Left ventricle myocardium inferior (tissue), 1 donor: Measurements from ENCODE around the gene EIF2S1. TPM values are rescaled to one million over a fixed set of nuclear protein-coding genes. Genes with fewer than 3 reads are reported as not detected.
A peak's percentile ranks its signal among the peaks of the same experiment; 100 is the strongest.

Source experiments
- DNase-seq: peaks from one replicate; pipeline ENCODE4 v3.0.0-alpha.2; 2020
- H3K27ac ChIP-seq: fragments of 200-600 bp; replicated peaks from 2 replicates; pipeline ENCODE4 v1.8.0; 2021
- H3K27me3 ChIP-seq: fragments of 200-600 bp; 2 replicates; pipeline ENCODE4 v1.8.0; 2021; ENCODE audit warnings: low read depth
- H3K36me3 ChIP-seq: fragments of 200-600 bp; 2 replicates; pipeline ENCODE4 v1.8.0; 2021
- H3K4me1 ChIP-seq: fragments of 200-600 bp; 2 replicates; pipeline ENCODE4 v1.8.0; 2021
- H3K4me3 ChIP-seq: fragments of 200-600 bp; 2 replicates; pipeline ENCODE4 v1.8.0; 2021; ENCODE audit warnings: mild to moderate bottlenecking, moderate library complexity
- H3K9me3 ChIP-seq: fragments of 200-600 bp; replicated peaks from 2 replicates; pipeline ENCODE4 v1.8.0; 2021
- intact Hi-C: fragments of 100-400 bp; cut with micrococcal nuclease; formaldehyde crosslinking; loops from one replicate; pipeline ENCODE4 v1.11.0; 2022
- total RNA-seq: library from RNA; stranded (reverse); fragmentation: NEBNext Ultra II Directional; extraction: Animal tissue kit (Norgen Biotek cat#: 25700); gene quantifications from one replicate; pipeline ENCODE4 v1.2.1, GENCODE V29; 2021
- TF ChIP-seq, protein P1 (sequence below): fragments of 200-600 bp; IDR thresholded peaks from 2 replicates; pipeline ENCODE4 v1.8.0; 2021; ENCODE audit warnings: antibody characterized with exemption, mild to moderate bottlenecking, borderline replicate concordance
- donor health status: DM: no; HTN: yes; CAD: no; lungs with severe emphysema.

Gene EIF2S1
- total RNA-seq, 1 donor from 2014 or later = 92.7 TPM

DNA sequence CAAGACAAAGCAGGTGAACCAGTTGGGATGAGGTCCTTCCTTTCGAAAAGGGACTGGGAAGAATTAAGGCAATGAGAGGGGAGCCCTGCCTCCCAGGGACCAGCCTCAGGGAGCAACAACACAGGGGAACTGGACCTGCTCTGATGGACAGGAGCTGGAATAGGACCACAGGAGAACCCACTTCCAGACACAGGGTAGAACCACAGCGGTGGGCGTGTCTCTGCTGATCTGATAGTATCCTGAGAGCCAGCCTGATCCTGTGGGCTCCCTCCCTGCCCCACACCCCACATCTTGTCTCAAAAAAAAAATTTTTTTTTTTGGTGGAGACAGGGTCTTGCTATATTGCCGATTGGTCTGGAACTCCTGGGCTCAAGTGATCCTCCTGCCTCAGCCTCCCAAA, 65.5 kb downstream of the EIF2S1 start:
- H3K4me1 ChIP-seq = peaks cover 15% of the 10 kb centered on the region
- H3K27me3 ChIP-seq = peaks cover 6% of the 10 kb centered on the region
- no peaks in the 10 kb centered on the region for H3K9me3 ChIP-seq
- intact Hi-C loops = loop anchor here (5.0 kb wide), 1 partner anchor 147 kb away; no protein-coding TSS in a partner anchor
- TF ChIP-seq, protein P1, sequence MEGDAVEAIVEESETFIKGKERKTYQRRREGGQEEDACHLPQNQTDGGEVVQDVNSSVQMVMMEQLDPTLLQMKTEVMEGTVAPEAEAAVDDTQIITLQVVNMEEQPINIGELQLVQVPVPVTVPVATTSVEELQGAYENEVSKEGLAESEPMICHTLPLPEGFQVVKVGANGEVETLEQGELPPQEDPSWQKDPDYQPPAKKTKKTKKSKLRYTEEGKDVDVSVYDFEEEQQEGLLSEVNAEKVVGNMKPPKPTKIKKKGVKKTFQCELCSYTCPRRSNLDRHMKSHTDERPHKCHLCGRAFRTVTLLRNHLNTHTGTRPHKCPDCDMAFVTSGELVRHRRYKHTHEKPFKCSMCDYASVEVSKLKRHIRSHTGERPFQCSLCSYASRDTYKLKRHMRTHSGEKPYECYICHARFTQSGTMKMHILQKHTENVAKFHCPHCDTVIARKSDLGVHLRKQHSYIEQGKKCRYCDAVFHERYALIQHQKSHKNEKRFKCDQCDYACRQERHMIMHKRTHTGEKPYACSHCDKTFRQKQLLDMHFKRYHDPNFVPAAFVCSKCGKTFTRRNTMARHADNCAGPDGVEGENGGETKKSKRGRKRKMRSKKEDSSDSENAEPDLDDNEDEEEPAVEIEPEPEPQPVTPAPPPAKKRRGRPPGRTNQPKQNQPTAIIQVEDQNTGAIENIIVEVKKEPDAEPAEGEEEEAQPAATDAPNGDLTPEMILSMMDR = no peak
- DNase-seq = no peak
- H3K27ac ChIP-seq = no peak overlapping the region
- no peaks in the 10 kb centered on the region for H3K36me3 ChIP-seq
- H3K4me3 ChIP-seq = no peak overlapping the region

DNA sequence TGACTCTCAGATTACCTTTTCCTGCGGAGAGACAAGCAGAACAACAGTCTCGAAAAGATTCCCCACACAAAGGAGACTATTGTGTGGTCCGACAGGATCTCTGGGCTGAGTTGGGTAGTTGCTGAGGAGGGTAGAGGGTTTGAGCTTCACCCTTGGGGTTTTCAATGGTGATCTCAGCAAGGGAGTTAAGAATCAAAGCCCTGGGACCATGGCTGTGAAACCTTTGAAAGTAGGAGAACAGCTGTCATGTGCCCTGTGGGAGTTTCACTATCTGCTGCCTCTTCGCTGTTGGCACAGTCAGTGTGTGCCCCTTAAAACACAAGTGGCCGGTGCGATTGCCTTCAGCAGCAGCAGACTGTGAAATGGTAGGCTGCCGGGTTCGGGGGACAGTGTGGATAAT, 66.0 kb downstream of the EIF2S1 start:
- intact Hi-C loops = loop anchor here (5.0 kb wide), 1 partner anchor 146 kb away; no protein-coding TSS in a partner anchor
- H3K27ac ChIP-seq = no peak overlapping the region
- no peaks in the 10 kb centered on the region for H3K9me3 ChIP-seq
- H3K4me1 ChIP-seq = peaks cover 15% of the 10 kb centered on the region
- no peaks in the 10 kb centered on the region for H3K36me3 ChIP-seq
- H3K4me3 ChIP-seq = no peak overlapping the region
- TF ChIP-seq, protein P1 = no peak
- peaks cover 6% of the 10 kb centered on the region for H3K27me3 ChIP-seq
- DNase-seq = no peak

DNA sequence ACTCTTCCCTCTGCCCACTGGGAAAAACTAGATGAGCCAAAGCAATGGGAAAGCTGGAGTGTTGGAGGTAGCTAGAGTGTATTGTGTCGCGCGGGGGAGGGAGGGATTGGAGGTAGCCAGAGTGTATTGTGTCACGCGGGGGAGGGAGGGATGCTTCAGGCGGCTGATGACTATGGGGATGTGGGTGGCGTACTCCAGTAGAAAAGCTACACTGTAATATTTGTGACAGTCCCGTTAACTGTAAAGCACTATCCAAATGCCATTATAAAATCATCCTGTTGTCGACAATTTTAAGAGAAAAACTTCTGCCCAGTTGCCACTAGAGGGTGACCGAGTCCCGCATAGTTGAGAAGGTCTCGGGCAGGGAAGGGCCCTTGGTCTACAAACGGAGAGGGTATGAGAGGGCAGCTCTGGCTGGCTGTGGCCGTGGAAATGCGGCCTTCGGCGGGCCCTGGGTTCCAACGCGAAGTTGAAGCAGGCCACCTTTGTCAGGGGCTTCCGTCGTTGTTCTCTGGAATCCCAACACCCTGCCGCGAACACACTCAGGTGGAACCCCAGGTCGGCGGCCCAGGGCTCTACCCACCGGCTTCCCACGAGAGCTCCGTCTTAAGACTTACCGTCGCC, 67.0 kb downstream of the EIF2S1 start:
- Histone ChIP-seq H3K9me3 (no peaks in the 10 kb centered on the region), H3K27ac (no peak overlapping the region), H3K27me3 (peaks cover 6% of the 10 kb centered on the region), H3K36me3 (no peaks in the 10 kb centered on the region), H3K4me1 (peaks cover 19% of the 10 kb centered on the region), H3K4me3 (no peak overlapping the region)
- peak; percentile 62 for DNase-seq
- TF ChIP-seq, protein P1 = peak; percentile 82
- intact Hi-C loops = loop anchor here (5.0 kb wide), 1 partner anchor 145 kb away; no protein-coding TSS in a partner anchor

GRCh38 chr14:67428501-67429031, 68.4 kb downstream of the EIF2S1 start:
- TF ChIP-seq, protein P1 = no peak
- peaks cover 19% of the 10 kb centered on the region for H3K4me1 ChIP-seq
- no peaks in the 10 kb centered on the region for H3K9me3 ChIP-seq
- no peaks in the 10 kb centered on the region for H3K36me3 ChIP-seq
- intact Hi-C loops = loop anchor here (5.0 kb wide), 1 partner anchor 144 kb away; no protein-coding TSS in a partner anchor
- DNase-seq = no peak
- no peak overlapping the region for H3K4me3 ChIP-seq
- no peak overlapping the region for H3K27ac ChIP-seq
- peaks cover 6% of the 10 kb centered on the region for H3K27me3 ChIP-seq

DNA sequence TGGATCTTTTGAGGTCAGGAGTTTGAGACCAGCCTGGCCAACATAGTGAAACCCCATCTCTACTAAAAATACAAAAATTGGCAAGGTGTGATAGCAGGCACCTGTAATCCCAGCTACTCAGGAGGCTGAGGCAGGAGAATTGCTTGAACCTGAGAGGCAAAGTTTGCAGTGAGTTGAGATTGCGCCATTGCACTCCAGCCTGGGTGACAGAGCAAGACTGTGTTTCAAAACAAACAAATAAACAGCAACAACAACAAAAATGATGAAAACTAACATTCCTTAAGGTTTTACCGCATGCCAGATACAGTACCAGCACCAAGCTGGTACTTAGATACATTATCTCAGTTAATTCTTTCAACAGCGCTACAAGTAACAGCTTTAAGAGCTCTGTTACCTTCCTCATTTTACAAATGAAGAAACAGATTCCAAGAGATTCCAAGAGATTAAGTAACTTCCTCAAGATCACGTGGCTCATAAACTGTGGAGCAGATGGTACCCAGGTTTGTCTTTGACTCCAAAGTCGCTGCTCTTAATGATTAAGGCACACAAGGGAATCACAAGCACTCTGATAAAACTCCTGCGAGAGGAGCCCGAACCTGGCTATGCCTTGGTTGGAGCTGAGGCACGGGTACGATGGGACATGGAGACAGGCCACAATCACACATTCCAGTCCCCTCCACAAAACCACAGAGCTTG, 69.5 kb downstream of the EIF2S1 start:
- DNase-seq = no peak
- no peak overlapping the region for H3K4me3 ChIP-seq
- no peaks in the 10 kb centered on the region for H3K36me3 ChIP-seq
- peaks cover 19% of the 10 kb centered on the region for H3K4me1 ChIP-seq
- no peaks in the 10 kb centered on the region for H3K9me3 ChIP-seq
- H3K27ac ChIP-seq = no peak overlapping the region
- intact Hi-C loops = loop anchor here (5.0 kb wide), 1 partner anchor 143 kb away; no protein-coding TSS in a partner anchor
- peaks cover 5% of the 10 kb centered on the region for H3K27me3 ChIP-seq
- TF ChIP-seq, protein P1 = no peak
